Right renal pelvis (tissue), 4 donors: ENCODE results near the gene STK16. TPM values are rescaled to one million over a fixed set of nuclear protein-coding genes. Genes with fewer than 3 reads are reported as not detected.

Source experiments
- DNase-seq, 4 donors: peaks; one replicate each; pipeline ENCODE4 v3.0.0-alpha.2; 2013; ENCODE audit warnings: low read depth in 4 of 4, low spot score in 3 of 4, missing footprints in 1 of 4
- polyA plus RNA-seq, 4 donors: library from polyadenylated mRNA; unstranded; fragments of 120-200 nt; gene quantifications; one replicate each; pipeline ENCODE4 v1.2.1, GENCODE V29; 2013; ENCODE audit not compliant: insufficient read length in 4 of 4

Gene STK16
- polyA plus RNA-seq, 4 donors: 36.3 to 41.8 (median 37.8) TPM

DNA sequence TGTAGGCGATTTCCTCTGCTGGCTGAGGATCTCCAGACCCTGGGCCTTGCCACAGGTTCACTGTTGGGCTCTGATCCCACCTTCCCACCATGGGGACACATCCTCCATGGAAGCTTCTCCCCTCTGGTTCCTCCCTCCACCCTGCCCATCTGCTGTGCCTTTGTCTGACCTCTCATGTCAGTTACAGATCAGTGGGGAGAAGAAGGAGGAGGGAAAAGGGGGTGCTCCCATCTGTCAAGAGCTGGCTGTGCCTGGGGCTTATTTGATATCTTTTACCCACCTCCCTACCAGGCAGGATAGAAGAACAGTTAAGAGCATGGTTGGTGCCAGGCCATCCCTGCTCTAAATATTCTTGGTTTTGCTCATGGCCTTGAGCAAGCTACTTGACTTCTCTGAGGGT, 21.6 kb downstream of the STK16 start:
- DNase-seq: no peak

DNA sequence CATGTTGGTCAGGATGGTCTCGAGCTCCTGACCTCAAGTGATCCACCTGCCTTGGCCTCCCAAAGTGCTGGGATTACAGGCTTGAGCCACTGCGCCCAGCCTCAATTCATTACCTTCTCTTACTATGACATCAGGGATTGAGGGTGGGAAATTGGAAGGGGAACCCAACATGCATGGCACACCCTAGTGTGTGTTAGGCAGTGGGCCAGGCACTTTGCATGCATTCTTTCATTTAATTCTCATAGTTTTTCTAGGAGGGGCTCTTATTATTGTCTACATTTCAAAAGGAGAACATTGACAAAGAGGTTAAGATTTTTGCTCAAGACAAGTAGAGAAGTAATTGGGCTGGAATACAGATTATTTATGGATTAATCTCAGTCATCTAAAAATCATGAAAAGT, 23.0 kb downstream of the STK16 start:
- DNase-seq: no peak

DNA sequence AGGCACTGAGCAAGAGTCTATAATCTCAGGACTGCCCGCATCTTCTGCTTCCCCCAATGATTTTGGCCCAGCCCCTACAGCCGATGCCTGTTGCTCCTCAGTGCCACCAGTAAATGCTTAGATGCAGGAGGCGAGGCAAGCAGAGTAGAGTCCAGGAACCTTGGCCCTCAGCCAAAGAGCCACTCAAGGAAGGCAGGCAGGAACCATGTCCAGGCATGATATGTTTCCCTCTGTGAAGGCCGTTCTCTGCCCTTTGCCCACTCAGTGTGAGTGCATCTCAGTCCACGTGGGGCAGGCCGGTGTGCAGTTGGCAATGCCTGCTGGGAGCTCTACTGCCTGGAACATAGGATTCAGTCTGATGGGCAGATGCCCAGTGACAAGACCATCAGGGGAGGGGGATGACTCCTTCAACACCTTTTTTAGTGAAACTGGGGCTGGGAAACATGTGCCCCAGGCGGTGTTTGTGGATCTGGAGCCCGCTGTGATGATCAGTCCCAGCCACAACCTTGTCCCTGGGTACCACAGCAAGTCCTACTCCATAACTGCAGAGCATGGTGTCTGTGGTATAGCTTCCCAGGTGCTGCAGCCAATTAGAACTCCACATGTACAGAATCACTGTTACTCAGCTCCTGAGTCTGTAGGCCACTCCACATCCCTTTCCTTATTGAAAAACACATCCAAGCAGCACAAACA, 24.2 kb downstream of the STK16 start:
- DNase-seq: no peak

DNA sequence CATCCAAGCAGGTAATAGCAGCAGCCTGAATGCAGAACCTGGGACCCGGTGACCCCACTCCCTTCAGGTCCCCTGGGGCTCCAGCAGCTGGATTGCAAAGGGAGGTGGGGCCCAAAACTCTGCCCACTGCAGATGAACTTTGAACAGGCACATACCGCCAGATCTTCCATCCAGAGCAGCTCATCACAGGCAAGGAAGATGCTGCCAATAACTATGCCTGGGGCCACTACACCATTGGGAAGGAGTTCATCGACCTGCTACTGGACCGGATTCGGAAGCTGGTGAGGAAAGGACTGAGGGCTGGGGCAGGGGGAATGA, 24.7 kb downstream of the STK16 start:
- no peak for DNase-seq

DNA sequence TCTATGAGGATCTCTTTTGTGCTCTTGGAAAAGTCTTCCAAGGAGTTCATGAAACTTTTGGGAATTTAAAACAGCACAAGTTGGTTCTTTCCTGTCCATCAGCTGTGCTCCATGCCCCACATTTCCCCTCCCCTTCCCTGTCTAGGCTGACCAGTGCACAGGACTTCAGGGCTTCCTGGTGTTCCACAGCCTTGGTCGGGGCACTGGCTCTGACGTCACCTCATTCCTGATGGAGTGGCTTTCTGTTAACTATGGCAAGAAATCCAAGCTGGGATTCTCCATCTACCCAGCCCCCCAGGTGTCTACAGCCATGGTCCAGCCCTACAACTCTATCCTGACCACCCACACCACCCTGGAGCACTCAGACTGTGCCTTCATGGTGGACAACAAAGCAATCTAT, 25.7 kb downstream of the STK16 start:
- no peak for DNase-seq

DNA sequence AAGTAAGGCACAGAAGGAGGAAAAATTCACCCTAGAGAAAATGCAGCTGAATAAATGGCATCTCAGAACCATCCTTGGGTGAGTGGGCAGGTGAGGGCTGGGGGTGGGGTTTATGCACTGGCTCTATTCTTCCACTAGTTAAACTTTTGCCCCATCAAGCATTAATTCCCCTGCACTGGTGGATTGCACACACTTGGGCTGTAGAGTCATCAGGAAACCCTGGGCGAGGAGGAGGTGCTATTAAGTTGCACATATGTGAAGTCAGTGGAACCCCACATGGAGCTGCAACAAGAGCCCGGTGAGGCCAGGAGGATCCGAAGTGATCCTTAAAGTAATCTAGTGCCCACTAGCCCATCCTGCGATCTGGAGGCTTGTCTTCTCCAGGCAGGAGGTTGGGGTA, 27.1 kb downstream of the STK16 start:
- no peak for DNase-seq

DNA sequence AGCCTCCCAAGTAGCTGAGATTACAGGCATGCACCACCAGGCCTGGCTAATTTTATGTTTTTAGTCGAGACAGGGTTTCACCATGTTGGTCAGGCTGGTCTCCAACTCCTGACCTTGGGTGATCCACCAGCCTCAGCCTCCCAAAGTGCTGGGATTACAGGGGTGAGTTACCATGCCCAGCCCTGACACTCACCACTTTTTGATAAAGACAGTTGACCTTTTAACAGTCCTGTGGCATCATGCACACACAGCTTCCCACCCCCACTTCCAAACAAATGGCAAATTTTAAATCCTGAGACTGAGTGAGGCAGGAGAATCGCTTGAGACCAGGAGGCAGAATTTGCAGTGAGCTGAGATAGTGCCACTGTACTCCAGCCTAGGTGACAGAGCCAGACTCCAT, 27.7 kb downstream of the STK16 start:
- DNase-seq: no peak

DNA sequence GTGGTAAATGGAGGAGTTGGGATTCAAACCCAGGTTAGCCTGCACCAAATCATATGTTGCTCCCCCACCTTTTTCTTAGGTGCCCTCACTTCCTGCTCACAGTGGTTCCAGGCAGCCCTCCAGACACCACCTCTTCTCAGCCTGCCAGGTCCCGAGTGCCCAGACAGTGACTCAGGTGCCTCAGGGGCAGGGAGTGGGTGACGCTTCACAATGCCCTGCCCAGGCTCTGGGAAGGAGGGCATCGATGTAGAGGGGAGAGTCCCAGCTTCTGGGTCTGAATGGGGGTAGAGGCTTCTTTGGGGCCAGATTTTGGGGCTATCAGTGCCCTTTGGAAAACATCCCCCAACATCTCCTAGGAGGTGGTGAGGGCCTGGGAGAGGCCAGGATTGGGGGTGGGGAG, 28.7 kb downstream of the STK16 start:
- no peak for DNase-seq

DNA sequence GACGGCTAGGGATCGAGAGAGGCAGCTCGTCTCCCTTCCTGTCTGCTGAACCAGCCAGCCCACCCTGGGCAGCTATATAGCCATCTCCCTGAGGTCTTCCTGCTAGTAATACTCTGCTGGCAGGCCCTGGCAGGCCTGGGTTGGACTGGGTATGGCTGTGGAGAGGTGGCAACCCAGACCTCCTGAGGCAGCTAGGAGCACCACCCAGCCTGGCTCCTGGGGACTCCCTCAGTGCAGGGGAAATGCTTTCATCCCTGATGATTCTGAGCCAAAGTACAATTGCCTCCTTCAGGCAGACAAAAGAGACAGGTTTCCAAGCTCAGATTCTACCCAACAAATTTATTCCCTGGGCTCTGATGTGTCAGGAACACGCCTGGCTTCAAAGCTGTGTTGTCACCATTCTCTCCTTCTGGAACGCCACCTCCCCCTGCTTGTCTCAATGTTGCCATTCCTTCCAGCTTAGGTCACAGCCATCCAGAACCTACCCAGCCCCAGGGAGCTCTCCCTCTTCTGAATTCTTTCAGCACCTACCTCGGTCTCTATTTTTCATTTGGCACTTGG, 29.2 kb downstream of the STK16 start:
- DNase-seq: no peak

DNA sequence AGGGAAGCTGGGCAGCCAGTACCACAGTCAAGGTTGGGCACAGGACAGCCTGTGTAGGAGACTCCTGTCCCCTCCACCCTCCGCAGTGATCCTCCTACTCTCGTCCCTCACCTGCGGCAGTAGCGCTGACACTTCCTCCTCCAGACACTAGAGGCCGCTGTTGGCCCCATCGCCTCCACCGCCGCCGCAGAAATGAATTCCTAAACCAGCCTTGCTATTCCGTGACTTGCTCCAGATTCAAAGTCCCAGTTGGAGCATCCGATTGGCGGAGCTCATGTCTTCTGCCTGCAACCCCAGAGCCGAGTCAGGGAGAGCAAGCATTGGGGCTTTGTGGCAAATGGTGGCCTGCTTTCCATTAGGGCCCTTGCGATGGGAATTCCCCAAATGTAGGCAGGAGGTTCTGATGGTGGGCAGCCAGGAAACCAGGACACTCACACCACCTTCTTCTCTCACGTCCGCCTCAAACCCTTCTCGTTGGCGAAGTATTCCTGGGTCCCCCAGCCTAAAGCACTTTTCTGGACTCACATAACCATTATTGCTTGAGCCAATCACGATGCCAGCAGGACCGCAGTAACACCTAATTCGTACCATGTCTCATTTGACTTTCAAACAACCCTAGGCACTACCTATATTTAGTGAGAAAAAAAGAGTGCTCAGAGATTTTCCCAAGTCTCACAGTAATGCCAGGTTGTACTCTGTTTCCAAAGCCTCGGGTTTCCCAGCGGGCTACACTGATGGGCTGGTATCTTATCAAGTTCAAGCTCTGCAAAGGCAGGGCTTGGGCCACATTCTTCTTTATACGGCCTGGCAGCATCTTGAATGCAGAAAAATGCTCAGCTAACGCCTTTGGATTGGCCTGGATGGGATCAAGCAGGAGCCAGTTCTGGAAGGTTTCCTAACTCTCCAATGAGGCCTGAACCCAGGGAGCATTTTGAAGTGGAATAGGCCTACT, 32.7 kb downstream of the STK16 start:
- peak in 1 of 4 donors; percentile 77 for DNase-seq

DNA sequence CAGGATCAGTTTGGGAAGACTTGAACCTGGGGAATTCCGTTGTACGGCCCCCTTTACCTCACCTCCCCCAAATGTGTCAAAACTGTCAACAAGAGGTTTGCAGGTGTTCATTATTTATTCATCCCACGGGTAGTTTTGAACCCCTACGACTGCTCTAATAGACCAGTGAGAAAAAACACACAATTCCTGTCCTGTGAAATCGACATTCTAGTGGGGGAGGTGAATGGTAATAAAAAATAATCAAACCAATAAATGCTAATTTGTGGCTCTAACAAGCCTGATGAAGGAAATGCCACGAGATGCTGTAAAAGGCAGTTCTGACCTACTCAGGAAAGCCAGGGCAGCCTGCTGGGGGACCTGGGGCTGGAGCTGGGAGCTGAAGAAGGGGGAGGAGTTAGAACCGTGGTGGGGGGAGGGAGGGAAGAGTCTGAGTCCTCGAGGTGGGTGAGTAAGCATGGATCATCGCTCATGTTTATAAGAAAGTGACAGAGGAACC, 33.4 kb downstream of the STK16 start:
- no peak for DNase-seq

DNA sequence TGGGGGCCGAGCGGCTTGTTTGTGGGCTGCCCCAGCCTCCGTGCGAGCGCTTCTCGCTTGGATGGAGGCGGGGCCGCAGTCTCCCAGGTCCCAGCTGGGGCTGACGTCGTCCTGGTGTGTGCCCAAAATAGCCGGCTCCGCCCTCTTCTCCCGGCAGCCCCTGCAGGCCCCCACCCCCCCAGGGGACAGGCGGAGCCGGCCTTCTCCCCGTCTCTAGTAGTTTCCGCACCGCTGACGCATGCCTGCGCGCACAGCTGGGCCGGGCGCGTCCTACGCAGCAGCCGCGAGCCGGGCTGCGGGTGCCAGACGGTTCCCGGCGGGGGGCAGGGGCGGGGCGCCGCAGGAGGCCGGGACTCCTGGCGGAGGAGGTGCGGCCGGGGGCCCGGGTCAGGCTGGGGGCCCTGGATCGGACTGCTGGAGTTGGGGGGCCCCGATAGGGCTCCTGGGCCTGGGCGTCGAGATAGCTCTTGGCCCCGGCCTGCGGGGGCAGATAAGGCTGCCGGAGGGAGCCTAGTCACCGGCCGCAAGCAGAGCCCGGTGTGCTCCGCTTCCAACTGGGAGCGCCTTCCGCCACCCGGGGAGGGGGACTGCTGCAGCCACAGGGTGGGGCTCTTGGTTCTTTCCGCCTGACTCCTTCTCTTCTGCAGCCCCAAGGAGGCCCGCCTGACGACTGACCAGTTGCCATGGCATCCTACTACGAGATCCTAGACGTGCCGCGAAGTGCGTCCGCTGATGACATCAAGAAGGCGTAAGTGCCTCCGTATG, 34.1 kb downstream of the STK16 start, which contains the start of gene DNAJB2:
DNAJB2 (plus strand) TSS at position 216 of the 765 bp plus-strand sequence; CDS start at position 684, 468 bp downstream.
- peak; percentile 93 to 97 (median 94) for DNase-seq

DNA sequence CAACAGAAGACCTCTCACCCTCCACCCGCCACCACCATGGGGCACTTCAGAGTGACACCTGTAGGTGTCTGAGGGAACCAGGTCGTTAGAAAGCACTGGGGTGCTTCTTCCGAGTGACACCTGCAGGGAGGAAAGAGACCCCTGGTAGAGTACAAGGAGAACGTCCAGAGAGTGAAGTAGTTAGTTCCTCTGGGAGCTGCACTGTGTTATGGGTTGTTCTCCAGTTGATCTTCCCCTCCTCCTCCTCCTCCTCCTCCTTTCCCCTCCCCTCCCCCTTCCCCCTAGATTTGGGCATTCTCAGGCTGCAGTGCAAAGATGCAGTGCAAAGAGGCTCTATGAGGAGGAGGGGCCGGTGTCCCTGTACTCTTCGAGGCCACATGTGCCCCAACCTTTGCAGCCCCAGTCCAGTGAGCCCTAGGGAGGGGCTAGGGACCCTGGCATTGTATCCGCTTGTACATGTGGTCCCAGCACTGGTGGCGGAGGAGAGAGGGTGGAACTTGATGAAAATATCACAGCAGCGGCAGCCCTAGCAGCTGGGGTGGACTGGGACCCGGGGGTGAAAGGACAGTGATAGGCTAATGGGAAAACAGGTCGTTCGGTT, 34.7 kb downstream of the STK16 start:
- DNase-seq: no peak

DNA sequence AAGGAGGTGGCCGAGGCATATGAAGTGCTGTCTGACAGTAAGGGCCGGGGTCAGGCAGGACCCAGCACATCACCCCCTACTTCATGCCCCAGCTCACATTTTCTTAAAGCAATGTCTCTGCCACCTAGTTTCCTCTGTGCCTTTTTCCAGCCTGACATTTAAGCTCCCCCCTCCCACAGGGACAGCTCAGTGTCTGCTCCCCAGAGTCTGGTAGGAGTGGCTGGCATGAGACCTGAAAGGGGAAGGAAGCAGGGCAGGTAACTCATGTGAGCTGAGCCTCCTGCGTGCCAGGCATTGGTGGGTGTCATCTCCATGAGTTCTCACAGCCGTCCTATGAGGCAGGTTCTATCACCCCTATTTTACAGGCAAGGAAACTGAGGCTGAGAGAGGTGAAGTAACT, 35.4 kb downstream of the STK16 start:
- DNase-seq: no peak

DNA sequence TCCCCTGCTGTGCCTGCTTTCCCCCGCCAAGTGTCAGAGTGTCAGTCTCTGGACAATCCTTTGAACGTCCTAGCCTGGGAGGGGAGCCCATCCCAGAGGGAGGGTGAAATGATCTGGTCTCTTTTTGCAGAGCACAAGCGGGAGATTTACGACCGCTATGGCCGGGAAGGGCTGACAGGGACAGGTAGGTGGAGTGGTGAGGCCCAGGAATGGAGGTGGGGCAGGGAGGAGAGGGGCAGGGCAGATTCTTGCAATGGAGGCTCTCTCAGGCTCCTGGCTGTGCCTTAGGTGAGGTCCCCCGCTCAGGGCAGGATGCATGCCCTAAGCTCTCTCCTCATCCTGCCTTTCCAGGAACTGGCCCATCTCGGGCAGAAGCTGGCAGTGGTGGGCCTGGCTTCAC, 36.3 kb downstream of the STK16 start:
- DNase-seq: no peak

DNA sequence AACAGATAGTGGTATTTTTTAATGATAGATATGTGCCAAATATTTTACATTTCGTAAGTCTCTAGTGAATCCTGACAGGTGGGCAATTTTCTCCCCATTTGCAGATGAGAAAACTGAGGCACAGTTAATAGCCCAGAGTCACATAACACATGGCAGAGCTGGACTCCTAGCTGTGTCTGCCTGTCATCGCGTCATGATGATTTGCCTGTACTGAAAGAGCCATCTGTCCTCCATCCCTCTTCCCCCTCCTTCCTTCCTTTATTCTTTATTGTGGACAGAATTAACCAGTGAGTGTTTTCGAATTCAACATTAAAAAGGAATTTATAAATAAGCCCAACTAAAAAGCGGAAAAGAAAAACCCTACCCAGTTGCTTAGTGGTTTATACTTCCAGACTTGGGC, 37.1 kb downstream of the STK16 start:
- DNase-seq: no peak

DNA sequence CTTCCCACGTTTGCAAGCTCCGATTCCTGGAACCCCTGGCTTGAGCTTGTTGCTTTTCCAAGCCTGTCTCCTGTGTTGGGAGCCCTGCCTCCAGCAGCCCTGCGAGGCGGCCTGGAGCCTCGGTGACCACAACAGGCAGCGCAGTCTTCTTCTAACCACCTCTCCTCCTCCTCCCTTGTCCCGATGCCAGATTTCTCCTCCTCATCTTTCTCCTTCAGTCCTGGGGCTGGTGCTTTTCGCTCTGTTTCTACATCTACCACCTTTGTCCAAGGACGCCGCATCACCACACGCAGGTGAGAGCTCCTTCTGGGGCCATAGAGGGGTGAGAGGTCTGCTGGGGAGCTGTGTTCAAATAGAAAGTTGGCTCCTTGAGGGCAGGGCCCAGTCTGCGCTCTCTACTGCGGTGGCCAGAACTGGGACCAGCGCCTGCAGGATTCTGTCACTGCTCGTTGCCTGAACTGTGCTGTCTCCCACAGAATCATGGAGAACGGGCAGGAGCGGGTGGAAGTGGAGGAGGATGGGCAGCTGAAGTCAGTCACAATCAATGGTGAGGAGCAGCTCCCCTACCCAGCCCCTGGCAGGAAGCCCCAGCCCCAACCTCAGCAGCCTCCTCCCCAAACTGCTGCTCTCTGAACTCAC, 37.8 kb downstream of the STK16 start:
- no peak for DNase-seq

DNA sequence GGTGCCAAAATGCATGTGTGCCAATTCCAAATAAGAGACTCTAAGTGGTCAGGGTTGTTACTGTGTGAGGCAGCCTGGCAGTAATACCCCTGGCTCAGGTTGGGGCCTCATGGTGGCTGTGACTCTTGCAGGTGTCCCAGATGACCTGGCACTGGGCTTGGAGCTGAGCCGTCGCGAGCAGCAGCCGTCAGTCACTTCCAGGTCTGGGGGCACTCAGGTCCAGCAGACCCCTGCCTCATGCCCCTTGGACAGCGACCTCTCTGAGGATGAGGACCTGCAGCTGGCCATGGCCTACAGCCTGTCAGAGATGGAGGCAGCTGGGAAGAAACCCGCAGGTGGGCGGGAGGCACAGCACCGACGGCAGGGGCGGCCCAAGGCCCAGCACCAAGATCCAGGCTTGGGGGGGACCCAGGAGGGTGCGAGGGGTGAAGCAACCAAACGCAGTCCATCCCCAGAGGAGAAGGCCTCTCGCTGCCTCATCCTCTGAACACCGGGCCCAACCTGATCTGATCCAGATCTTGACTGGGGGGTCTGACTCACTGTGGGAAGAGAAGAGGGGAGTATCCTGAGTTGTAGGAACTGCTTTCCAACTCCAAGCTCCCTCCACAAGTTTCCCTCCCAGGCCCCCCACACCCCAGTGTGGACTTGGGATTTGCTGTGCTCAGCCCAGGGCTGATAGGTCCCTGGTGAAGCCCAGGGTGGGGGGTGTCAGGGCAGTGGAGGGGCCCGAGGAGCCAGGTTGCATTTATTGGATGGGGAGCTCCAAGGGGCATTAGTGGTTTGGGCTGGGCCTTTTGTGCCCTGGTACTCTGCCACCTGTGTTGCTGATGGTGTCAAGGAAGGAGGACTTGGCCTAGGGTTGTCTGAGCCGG, 39.5 kb downstream of the STK16 start:
- no peak for DNase-seq

DNA sequence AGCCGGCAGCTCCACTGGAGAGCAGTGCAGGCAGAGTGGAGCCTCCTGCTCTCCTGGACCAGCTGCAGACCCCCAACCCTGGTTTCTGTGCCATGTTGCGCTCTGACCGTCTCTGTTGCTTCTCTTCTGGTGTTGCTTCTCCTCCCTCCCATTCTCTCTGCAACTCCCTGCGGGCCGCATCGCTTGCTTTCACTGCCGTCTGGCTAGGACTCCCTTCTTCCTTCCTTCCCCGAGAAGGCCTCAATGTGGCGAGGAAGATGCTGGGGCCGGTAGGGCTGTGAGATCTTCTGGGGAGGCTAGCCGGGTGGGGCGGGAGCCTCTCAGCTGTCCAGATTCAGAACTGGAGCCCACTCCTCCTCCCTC, 40.1 kb downstream of the STK16 start:
- DNase-seq: no peak
